ENCODE data around the gene SVOPL.
A peak's percentile ranks its signal among the peaks of the same experiment; 100 is the strongest.

SVOPL gene

GRCh38 chr7:138658889-138659288 is 42.3 kb downstream of the SVOPL start:
- no peak for DNase-seq

- no peak for DNase-seq
These were observed 43.2 kb downstream of the SVOPL start for GRCh38 chr7:138657854-138658386.

- DNase-seq = no peak
These were observed 44.2 kb downstream of the SVOPL start for GRCh38 chr7:138656952-138657351.

GRCh38 chr7:138654616-138655015 is 46.5 kb downstream of the SVOPL start:
- no peak for DNase-seq

- DNase-seq = no peak
These were observed 51.7 kb downstream of the SVOPL start for GRCh38 chr7:138649506-138649905.

GRCh38 chr7:138645284-138645683 is 55.9 kb downstream of the SVOPL start:
- no peak for DNase-seq

GRCh38 chr7:138632826-138633602 is 68.1 kb downstream of the SVOPL start:
- DNase-seq = no peak

GRCh38 chr7:138632384-138632783 is 68.8 kb downstream of the SVOPL start:
- DNase-seq = no peak

GRCh38 chr7:138630059-138630610 is 71.0 kb downstream of the SVOPL start:
- DNase-seq = no peak

- no peak for DNase-seq
These were observed 73.8 kb downstream of the SVOPL start for GRCh38 chr7:138627361-138627760.

GRCh38 chr7:138626846-138627245 is 74.3 kb downstream of the SVOPL start:
- no peak for DNase-seq

GRCh38 chr7:138625849-138626230 is 75.3 kb downstream of the SVOPL start:
- no peak for DNase-seq

GRCh38 chr7:138625084-138625848 is 75.9 kb downstream of the SVOPL start:
- DNase-seq = no peak

GRCh38 chr7:138622841-138623240 is 78.3 kb downstream of the SVOPL start:
- DNase-seq = no peak

- DNase-seq = no peak
These were observed 82.2 kb downstream of the SVOPL start for GRCh38 chr7:138618933-138619332.

- DNase-seq = no peak
These were observed 82.7 kb downstream of the SVOPL start for GRCh38 chr7:138618506-138618905.

GRCh38 chr7:138616085-138616484 is 85.1 kb downstream of the SVOPL start:
- no peak for DNase-seq

- no peak for DNase-seq
These were observed 87.5 kb downstream of the SVOPL start for GRCh38 chr7:138613630-138614029.

GRCh38 chr7:138610671-138611170 is 90.4 kb downstream of the SVOPL start:
- DNase-seq = no peak

- peak; percentile 8 for DNase-seq
These were observed 92.9 kb downstream of the SVOPL start for GRCh38 chr7:138608275-138608674.

GRCh38 chr7:138607216-138608126 is 93.7 kb downstream of the SVOPL start:
- no peak for DNase-seq

- DNase-seq = no peak
These were observed 94.9 kb downstream of the SVOPL start for GRCh38 chr7:138606236-138606635.
